K562 (cell line): ENCODE results near the gene RASSF1. TPM values are rescaled to one million over a fixed set of nuclear protein-coding genes. Genes with fewer than 3 reads are reported as not detected.

Experiments
- BHLHE40 ChIP-seq: IDR thresholded peaks from 2 replicates; pipeline ENCODE4 v1.6.1; 2011; ENCODE audit warnings: low read length, improper control_type of control experiment
- NRF1 ChIP-seq, 2 experiments: fragments of 450-650 bp; IDR thresholded peaks in 1 of 2; conservative IDR thresholded peaks in 1 of 2; 2 replicates each; pipeline ENCODE4 v1.6.1; 2014; ENCODE audit warnings: mild to moderate bottlenecking in 2 of 2
- POU5F1 ChIP-seq: fragments of 150-350 bp; IDR thresholded peaks from 2 replicates; pipeline ENCODE4 v1.6.1; 2014; ENCODE audit warnings: borderline replicate concordance, low read length, low read depth, mild to moderate bottlenecking; ENCODE audit not compliant: partially characterized antibody
- SMARCE1 ChIP-seq: fragments of 450-650 bp; IDR thresholded peaks from 2 replicates; pipeline ENCODE4 v1.7.1; 2016; ENCODE audit warnings: mild to moderate bottlenecking
- TFAP4 ChIP-seq: sonication (generic); formaldehyde crosslinking; IDR thresholded peaks from 2 replicates; pipeline ENCODE4 v1.8.0; 2022; ENCODE audit warnings: missing genetic modification reagents, mild to moderate bottlenecking, moderate library complexity, borderline replicate concordance
- TOE1 ChIP-seq, 2 experiments: fragments of 450-650 bp in 1 of 2; sonication (generic) in 1 of 2; formaldehyde crosslinking in 1 of 2; IDR thresholded peaks; 2 replicates each; pipeline versions ENCODE4 v1.7.1 to v1.8.0; 2016 to 2022; ENCODE audit warnings: borderline replicate concordance in 2 of 2, mild to moderate bottlenecking in 2 of 2, antibody characterized with exemption in 1 of 2, inconsistent platforms in 1 of 2, low read depth in 1 of 2, missing genetic modification reagents in 1 of 2, moderate library complexity in 1 of 2
- ZNF232 ChIP-seq: sonication (generic); formaldehyde crosslinking; IDR thresholded peaks from 2 replicates; pipeline ENCODE4 v1.8.0; 2022; ENCODE audit warnings: mild to moderate bottlenecking, missing genetic modification reagents
- ZNF407 ChIP-seq: fragments of 450-650 bp; IDR thresholded peaks from 2 replicates; pipeline ENCODE4 v1.6.1; 2016; ENCODE audit warnings: low read depth
- polyA plus RNA-seq, 8 experiments: library from polyadenylated mRNA; depleted of rRNA in 4 of 8; stranded (reverse) in 5 of 8; unstranded in 3 of 8; fragments of >200 nt; fragmentation: Nextera tagmentation in 2 of 8; fragmentation: Illumina TruSeq in 1 of 8; extraction: Ambion mirVana in 2 of 8; extraction: Trizol in 1 of 8; gene quantifications; 2 replicates each; pipeline versions ENCODE4 v1.2.1 to v1.2.3, GENCODE V29; 2011 to 2014; ENCODE audit warnings: inconsistent platforms in 1 of 8, missing spikeins in 1 of 8
- total RNA-seq, 7 experiments: library from RNA; depleted of rRNA in 6 of 7; stranded (reverse); fragments of >200 nt in 6 of 7; fragmentation: Illumina TruSeq in 2 of 7; extraction: Trizol in 2 of 7; gene quantifications; 2 replicates each; pipeline versions ENCODE4 v1.2.1 to v1.2.3, GENCODE V29; 2011 to 2021; ENCODE audit warnings: low replicate concordance in 1 of 7
- TF ChIP-seq, protein P1 (sequence below): fragments of 450-650 bp; IDR thresholded peaks from 2 replicates; pipeline ENCODE4 v1.6.1; 2017; ENCODE audit warnings: antibody characterized with exemption, mild to moderate bottlenecking
- TF ChIP-seq, protein P2 (sequence below): fragments of 250-450 bp; sonication (Bioruptor Pico); IDR thresholded peaks from 2 replicates; pipeline ENCODE4 v1.4.0; 2020; ENCODE audit warnings: mild to moderate bottlenecking

The RASSF1 gene
- total and polyA plus RNA-seq, 9 of the 15 experiments (the other 6 are each of a cell fraction or from before 2014, with no cell fraction given): 3.6 to 57.1 (median 24.6) TPM

GRCh38 chr3:50358911-50359759, 18.5 kb upstream of the RASSF1 start, which contains the start of gene TMEM115 (continued):
- TF ChIP-seq ZNF407: peak; percentile 46; the same call in 1 of the 2 replicates
- TF ChIP-seq ZNF232 (CRISPR knock-in tag): no peak
- TF ChIP-seq NRF1 (conservative IDR thresholded peaks at IDR 0.05 in 1 of 2, IDR thresholded peaks at IDR 0.05 in 1 of 2): peak; percentile 95 to 96
- no peak; the same call in 1 of the 2 replicates for TF ChIP-seq TOE1 (IDR thresholded peaks at IDR 0.05; ENCODE audit: borderline replicate concordance)
- TF ChIP-seq TOE1 (CRISPR knock-in tag; IDR thresholded peaks at IDR 0.05; ENCODE audit: borderline replicate concordance, low read depth): no peak
- no peak for TF ChIP-seq SMARCE1
- peak; percentile 84 for TF ChIP-seq TFAP4 (CRISPR knock-in tag)
- 0 out of 2 replicates have a peak, but pooled peaks have one; percentile 3 for TF ChIP-seq BHLHE40
- peak; percentile 72 for TF ChIP-seq POU5F1
- TF ChIP-seq, protein P1, sequence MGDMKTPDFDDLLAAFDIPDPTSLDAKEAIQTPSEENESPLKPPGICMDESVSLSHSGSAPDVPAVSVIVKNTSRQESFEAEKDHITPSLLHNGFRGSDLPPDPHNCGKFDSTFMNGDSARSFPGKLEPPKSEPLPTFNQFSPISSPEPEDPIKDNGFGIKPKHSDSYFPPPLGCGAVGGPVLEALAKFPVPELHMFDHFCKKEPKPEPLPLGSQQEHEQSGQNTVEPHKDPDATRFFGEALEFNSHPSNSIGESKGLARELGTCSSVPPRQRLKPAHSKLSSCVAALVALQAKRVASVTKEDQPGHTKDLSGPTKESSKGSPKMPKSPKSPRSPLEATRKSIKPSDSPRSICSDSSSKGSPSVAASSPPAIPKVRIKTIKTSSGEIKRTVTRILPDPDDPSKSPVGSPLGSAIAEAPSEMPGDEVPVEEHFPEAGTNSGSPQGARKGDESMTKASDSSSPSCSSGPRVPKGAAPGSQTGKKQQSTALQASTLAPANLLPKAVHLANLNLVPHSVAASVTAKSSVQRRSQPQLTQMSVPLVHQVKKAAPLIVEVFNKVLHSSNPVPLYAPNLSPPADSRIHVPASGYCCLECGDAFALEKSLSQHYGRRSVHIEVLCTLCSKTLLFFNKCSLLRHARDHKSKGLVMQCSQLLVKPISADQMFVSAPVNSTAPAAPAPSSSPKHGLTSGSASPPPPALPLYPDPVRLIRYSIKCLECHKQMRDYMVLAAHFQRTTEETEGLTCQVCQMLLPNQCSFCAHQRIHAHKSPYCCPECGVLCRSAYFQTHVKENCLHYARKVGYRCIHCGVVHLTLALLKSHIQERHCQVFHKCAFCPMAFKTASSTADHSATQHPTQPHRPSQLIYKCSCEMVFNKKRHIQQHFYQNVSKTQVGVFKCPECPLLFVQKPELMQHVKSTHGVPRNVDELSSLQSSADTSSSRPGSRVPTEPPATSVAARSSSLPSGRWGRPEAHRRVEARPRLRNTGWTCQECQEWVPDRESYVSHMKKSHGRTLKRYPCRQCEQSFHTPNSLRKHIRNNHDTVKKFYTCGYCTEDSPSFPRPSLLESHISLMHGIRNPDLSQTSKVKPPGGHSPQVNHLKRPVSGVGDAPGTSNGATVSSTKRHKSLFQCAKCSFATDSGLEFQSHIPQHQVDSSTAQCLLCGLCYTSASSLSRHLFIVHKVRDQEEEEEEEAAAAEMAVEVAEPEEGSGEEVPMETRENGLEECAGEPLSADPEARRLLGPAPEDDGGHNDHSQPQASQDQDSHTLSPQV: peak; percentile 51; the same call in 1 of the 2 replicates
- TF ChIP-seq, protein P2, sequence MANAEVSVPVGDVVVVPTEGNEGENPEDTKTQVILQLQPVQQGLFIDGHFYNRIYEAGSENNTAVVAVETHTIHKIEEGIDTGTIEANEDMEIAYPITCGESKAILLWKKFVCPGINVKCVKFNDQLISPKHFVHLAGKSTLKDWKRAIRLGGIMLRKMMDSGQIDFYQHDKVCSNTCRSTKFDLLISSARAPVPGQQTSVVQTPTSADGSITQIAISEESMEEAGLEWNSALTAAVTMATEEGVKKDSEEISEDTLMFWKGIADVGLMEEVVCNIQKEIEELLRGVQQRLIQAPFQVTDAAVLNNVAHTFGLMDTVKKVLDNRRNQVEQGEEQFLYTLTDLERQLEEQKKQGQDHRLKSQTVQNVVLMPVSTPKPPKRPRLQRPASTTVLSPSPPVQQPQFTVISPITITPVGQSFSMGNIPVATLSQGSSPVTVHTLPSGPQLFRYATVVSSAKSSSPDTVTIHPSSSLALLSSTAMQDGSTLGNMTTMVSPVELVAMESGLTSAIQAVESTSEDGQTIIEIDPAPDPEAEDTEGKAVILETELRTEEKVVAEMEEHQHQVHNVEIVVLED: peak; percentile 76
